ENCODE data around the gene SPINK5. TPM values are rescaled to one million over a fixed set of nuclear protein-coding genes. Genes with fewer than 3 reads are reported as not detected.

Gene SPINK5
- total RNA-seq, 1 experiment from 2014 or later, result 5.9 TPM

- ATAC-seq, result no peak
- ChIA-PET POLR2A (no interaction called here), CTCF (no interaction called here)
- no peak for DNase-seq (ENCODE audit: low spot score)
- Mint-ChIP-seq H3K36me3 (peaks cover 24% of the 10 kb centered on the region), H3K9me3 (peaks cover 22% of the 10 kb centered on the region), H3K4me3 (no peak overlapping the region), H3K4me1 (no peaks in the 10 kb centered on the region), H3K27me3 (ENCODE audit: low read depth) (peaks cover under 1% of the 10 kb centered on the region; the same call in 1 of the 2 replicates), H3K27ac (no peak overlapping the region)
- TF ChIP-seq NFE2L1 (CRISPR knock-in tag; IDR thresholded peaks at IDR 0.05) (no peak), MLX (CRISPR knock-in tag; IDR thresholded peaks at IDR 0.05) (no peak), GTF2I (CRISPR knock-in tag; conservative IDR thresholded peaks at IDR 0.05) (no peak), CREB1 (CRISPR knock-in tag; IDR thresholded peaks at IDR 0.05) (no peak), CTCF (IDR thresholded peaks at IDR 0.05) (no peak), ATF6 (CRISPR knock-in tag; IDR thresholded peaks at IDR 0.05) (no peak), ZNF138 (CRISPR knock-in tag; conservative IDR thresholded peaks at IDR 0.05) (no peak), ATF2 (CRISPR knock-in tag; IDR thresholded peaks at IDR 0.05; ENCODE audit: borderline replicate concordance, low read depth) (no peak), ZNF263 (CRISPR knock-in tag; IDR thresholded peaks at IDR 0.05; ENCODE audit: low read depth) (no peak), NR3C1 (CRISPR knock-in tag; conservative IDR thresholded peaks at IDR 0.05; ENCODE audit: low read depth) (no peak), ZNF416 (CRISPR knock-in tag; IDR thresholded peaks at IDR 0.05) (no peak), PREB (CRISPR knock-in tag; IDR thresholded peaks at IDR 0.05; ENCODE audit: borderline replicate concordance) (no peak), PRRX2 (CRISPR knock-in tag; IDR thresholded peaks at IDR 0.05) (no peak), ZNF121 (CRISPR knock-in tag; IDR thresholded peaks at IDR 0.05) (no peak), HMGA2 (CRISPR knock-in tag; IDR thresholded peaks at IDR 0.05) (no peak), SMAD4 (CRISPR knock-in tag; IDR thresholded peaks at IDR 0.05) (no peak), TEAD1 (CRISPR knock-in tag; IDR thresholded peaks at IDR 0.05) (no peak), FOXK1 (CRISPR knock-in tag; IDR thresholded peaks at IDR 0.05) (no peak), IRF1 (CRISPR knock-in tag; IDR thresholded peaks at IDR 0.05) (no peak), CDX4 (CRISPR knock-in tag; IDR thresholded peaks at IDR 0.05; ENCODE audit: borderline replicate concordance) (no peak)
Measured at GRCh38 chr5:148060309-148060708, 3.5 kb upstream of the SPINK5 start.

All from WTC11 (cell line).